Stimulated activated CD8-positive, alpha-beta memory T cell treated with anti-CD3 and anti-CD28 coated beads, Interleukin-4, amount 100 ng/mL, for 24 hours (primary cell): ENCODE results near the gene BATF3.

ENCODE experiments used
- DNase-seq: peaks from one replicate; pipeline ENCODE4 v3.0.0-alpha.2; 2020; ENCODE audit warnings: low read depth

Gene BATF3

GRCh38 chr1:212703991-212704564 is 4.4 kb upstream of the BATF3 start:
- DNase-seq: no peak

DNA sequence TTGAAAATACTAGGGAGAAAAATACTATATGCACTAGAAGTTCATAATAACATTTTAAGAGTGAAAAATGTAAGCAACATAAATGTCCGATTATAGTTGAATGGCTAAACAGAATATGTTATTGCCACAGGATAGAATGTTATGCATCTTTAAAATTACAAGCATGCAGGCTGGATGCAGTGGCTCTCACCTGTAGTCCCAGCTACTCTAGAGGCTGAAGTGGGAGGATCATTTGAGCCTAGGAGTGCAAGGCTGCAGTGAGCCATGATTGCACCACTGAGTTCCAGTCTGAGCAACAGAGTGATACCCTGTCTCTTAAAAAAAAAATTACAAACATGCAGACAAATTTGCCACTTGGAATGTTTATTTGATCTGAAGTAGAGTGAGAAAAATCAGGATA is 3.0 kb upstream of the BATF3 start:
- no peak for DNase-seq

DNA sequence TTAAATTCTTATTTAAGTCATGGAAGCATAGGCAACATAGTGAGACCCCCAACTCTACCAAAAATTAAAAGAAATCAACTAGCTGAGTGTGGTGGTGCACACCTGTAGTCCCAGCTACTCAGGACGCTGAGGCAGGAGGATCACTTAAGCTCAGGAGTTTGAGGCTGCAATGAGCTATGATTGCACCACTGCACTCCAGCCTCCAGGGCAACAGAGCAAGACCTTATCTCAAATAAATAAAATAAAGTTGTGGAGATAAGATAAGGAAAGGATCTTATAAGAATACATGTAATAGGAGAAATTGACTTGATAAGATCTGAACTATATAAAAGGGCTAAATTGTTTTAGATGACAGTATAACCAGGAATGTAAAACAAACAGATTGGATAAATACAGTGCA is 2.3 kb upstream of the BATF3 start:
- no peak for DNase-seq

DNA sequence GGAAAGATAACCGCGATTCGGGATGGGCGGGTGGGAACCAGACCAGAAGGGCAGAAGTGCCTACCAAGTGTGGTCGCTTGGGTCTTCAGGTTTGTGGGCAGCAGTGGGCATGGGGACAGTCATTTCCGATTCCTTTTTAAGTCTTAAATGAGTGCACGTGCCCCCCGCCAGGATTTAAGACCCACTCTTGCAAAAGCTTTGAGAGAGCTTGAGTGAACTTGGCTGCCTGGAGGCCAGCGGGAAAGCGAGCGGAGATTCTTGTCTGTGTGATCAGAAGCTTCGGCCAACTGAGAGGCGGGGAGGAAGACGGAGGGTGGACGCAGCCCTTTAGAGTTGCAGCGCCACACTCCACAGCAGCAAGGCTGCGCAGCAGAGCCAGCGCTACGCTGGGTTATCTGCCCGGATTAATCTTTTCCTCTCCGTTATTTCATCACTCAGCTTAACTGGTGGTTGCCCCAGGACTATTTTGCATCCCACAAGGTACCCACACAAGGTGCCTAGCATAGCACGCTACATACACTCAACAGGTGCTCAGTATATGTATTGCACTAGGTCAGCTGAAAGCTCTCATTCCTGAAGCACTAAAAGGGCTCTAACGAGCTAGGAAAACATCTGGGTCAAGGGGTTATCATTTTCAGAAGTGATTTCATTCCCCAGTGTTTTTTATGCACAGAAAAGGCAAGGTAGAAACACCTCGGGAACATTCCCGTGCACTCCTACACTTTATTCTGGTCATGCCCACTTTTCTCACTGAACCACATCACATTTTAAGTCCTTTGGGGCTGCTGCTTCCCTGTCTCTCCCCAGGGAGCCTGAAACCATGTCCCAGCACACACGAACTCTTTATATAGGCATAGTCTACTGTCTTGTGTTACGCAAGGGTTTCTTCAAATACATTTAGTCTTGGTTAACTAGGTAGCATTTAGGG is 1.5 kb upstream of the BATF3 start:
- no peak for DNase-seq

- DNase-seq: peak; percentile 67
These were observed 717 bp upstream of the BATF3 start for GRCh38 chr1:212700223-212700891.

DNA sequence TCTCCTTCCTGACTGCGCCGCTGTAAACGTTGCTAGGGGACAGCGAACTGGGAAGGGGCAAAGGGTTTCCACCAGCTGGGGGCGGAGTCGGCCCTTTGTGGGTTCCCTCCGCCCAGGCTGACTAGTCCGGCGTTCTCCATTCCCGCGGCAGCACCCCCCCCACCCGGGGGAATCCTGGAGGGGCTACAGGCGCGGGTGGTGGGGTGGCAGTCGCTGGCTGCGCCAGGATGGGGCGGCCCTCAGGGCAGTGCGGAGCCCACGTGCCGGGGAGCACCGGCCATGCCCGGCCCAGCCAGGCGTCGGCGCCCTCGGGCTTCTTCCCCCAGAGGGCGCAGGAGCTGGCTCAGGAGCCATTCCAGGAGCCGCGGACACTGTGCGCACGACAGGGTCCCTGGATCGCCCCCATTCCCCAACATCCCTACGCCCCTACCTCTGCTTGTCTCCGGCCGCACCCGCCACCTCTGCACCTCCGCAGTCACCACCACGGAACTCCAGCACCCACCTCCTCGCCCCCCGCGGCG is 476 bp downstream of the BATF3 start:
- DNase-seq: peak; percentile 52

DNA sequence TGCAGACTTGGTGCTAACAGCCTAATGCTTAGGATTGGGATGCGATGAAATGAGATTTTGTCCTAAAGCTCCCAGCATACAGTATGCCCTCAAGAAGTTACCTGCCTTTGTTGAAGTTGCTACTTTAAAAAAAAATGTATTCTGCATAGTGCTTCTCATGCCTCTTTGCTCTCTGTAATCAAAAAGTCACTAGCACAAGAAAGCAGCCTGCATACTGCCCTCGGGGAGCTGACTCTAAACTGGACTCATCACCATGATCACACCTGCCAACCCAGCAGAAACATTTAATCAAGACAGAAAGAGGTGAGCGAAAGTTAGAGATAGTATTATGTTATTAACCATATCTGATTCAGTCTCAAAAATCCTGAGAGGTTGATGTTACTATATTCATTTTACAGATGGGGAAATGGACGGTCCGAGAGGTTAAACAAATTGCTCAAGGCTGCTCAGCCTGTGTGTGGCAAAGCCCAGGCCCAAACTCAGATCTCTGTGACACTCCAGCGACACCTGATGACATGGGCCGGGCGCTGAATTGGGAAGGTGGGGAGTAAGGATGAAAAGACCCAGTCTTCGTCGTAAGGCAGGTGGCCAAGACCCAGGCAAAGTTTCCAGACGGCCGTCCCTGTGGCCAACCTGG is 1.1 kb downstream of the BATF3 start:
- DNase-seq: no peak

DNA sequence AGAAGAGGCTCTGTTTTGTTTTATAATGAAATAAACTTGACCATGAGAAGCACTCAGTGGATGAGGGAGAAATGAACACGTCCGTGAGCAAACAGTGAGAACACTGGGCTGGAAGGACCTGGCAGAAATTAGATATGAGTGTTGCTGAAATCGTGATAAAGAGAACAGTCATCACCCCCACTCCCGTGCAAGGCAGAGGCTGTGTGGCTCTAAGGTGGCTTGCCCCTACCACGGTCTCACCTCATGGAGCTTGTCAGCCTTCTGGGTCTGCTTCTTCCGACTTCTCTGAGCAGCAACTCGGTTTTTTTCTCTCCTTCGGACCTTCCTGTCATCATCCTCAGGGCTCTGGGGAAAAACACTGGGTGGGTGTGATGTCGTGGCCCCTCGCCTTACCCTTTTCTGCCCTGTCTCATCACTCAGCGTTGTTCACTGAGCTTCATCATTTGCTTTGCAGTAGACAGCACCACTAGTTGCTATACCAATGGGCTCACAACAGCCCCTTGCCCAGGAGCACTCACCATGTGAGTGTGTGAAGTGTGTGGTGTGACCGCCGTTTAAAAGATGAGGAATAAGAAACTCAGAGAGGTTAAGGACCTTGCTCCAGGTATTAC is 2.8 kb downstream of the BATF3 start:
- DNase-seq: no peak

GRCh38 chr1:212692774-212693644 is 6.6 kb downstream of the BATF3 start:
- DNase-seq: no peak

DNA sequence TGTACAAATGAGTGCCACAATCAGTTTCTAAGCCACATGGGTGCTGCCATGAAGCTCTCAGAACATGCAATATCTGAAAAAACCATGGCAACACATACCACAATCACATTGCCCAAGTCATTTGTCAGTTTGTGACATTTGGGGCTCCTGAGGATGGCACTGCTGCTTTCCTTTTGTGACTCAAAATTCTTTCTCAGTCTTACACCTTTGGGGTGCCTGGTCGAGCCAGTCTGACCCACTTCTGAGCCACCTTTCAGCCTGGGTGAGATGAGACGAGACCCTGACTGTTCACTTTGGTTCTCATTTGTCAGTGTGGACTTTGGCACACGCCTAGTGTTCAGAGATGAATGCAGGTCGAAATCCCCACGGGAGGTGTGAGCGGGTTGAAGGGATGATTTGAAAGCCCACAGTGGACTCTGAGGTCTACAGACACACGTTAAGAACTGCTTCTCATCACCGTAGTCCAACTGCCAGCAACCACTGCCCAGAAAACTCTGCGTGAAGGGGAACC is 8.0 kb downstream of the BATF3 start:
- no peak for DNase-seq

DNA sequence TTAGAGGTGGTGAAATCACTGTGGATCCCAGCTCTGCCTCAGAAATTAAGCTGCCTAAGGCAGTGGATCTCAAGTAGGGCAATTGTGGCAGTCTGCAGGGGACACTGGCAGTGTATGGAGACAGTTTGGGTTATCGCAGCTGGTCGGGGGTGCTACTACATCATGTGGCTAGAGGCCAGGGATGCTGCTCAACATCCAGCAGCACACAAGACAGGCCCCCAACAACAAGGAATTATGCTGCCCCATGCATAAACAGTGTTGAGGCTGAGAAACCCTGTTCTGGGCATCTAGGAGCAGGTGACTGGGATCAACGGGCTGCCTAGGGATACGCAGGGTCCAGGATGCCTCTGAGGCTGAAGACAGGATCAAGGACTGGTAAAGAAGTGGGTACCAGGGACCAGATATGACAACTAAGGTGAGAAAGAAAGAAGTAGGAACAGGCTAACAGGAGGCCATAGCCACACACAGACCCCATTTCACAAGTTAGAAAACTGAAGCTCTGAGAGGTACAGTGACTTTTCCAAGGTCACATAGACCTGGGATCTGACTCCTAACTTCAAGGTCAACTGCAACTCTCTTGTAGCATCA is 8.7 kb downstream of the BATF3 start:
- DNase-seq: no peak

GRCh38 chr1:212689758-212690529 is 9.7 kb downstream of the BATF3 start:
- no peak for DNase-seq

DNA sequence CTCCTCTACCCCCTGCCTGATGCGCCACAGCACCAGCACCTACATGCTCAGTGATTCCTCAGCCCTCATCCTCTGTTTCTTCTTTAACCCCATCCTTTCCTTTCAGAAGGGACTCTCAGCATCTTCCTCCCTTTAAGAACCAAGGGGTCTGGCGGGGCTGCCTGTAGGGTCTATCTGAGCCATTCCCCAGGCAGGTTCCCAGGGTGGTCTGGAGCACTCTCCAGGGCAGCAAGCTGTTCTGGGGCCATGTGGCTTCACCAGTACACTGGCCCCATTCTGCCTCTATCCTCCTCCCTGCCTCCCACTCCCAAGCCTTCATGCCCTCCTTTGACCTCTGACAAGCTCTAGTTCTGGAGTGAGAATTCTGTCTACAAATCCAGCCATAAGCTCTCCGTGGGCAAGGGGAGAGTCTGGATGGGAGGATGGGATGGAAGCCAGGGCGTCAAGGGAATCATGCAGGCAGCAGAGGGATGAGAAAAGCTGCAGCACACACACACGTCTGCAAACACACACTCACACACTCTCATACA is 10.4 kb downstream of the BATF3 start:
- DNase-seq: no peak

- DNase-seq: no peak
These were observed 11.1 kb downstream of the BATF3 start for GRCh38 chr1:212688341-212689047.

GRCh38 chr1:212687811-212688210 is 11.8 kb downstream of the BATF3 start:
- DNase-seq: no peak

- DNase-seq: no peak
These were observed 13.0 kb downstream of the BATF3 start for GRCh38 chr1:212686591-212686990.

DNA sequence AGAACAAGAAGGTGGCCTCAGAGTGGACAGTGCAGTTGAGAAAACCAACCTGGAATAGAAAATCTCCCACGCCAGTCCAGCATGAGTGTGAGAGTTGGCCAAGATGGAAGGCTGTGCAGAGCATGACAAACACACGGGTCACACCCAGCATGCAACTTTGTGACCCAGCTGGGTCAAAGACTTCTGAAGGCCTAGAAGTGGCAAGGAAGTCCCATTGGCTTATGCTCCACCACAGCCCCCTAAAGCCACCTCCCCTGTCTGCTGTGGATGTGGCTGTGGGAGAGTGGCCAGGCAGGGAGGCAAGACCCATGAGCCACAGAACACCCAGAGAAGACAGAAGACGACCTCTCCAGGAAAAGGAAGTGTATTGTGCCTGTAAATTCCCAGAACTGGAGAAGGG is 13.6 kb downstream of the BATF3 start:
- DNase-seq: no peak

DNA sequence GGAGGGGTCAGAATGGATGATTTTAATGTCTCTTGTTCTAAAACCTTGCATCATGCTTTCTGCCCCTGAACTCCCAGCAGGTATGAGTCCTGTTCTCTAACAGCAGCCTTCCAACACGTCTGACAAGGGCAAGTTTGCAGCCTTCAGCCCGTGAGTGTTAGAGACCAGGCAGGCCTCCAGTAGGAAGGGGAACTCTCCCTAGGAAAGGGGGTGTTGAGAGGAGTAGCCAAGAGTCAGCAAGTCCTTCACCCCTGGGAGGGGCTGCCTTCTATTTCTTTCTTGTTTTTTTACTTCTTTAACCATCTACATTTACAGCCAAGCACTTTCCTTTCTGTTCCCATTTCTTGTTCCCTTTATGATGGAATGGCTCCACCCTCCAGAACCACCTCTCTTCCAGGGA is 14.2 kb downstream of the BATF3 start:
- no peak for DNase-seq
